Trophoblast cell (in vitro differentiated cells and primary cell): ENCODE measurements around the gene DCTPP1.

Experiments
- DNase-seq, 2 donors: peaks; one replicate each; pipeline ENCODE4 v3.0.0-alpha.2; 2016
- H2AFZ ChIP-seq: 2 replicates; pipeline ENCODE4 v1.6.1; 2013; ENCODE audit warnings: low read length, moderate library complexity, mild to moderate bottlenecking; ENCODE audit not compliant: insufficient read depth, poor library complexity
- H2AK5ac ChIP-seq: 2 replicates; pipeline ENCODE4 v1.6.1; 2013; ENCODE audit warnings: mild to moderate bottlenecking, low read length
- H2BK120ac ChIP-seq: 2 replicates; pipeline ENCODE4 v1.6.1; 2013; ENCODE audit warnings: low read length, mild to moderate bottlenecking, moderate library complexity; ENCODE audit not compliant: insufficient read depth, poor library complexity
- H2BK12ac ChIP-seq: 2 replicates; pipeline ENCODE4 v1.6.1; 2013; ENCODE audit warnings: mild to moderate bottlenecking, low read length, moderate library complexity
- H2BK5ac ChIP-seq: 2 replicates; pipeline ENCODE4 v1.6.1; 2013; ENCODE audit warnings: low read length, low read depth, moderate library complexity, mild to moderate bottlenecking; ENCODE audit not compliant: poor library complexity
- H3K14ac ChIP-seq: 2 replicates; pipeline ENCODE4 v1.6.1; 2013; ENCODE audit warnings: mild to moderate bottlenecking, low read length
- H3K18ac ChIP-seq: 2 replicates; pipeline ENCODE4 v1.6.1; 2013; ENCODE audit warnings: mild to moderate bottlenecking, low read length
- H3K23ac ChIP-seq: 2 replicates; pipeline ENCODE4 v1.6.1; 2013; ENCODE audit warnings: low read length
- H3K27ac ChIP-seq: 2 replicates; pipeline ENCODE4 v1.5.1; 2013; ENCODE audit warnings: low read depth, mild to moderate bottlenecking, inconsistent platforms, low read length, moderate library complexity
- H3K27me3 ChIP-seq: 2 replicates; pipeline ENCODE4 v1.6.1; 2013; ENCODE audit warnings: inconsistent platforms, mild to moderate bottlenecking, low read length, moderate library complexity; ENCODE audit not compliant: insufficient read depth
- H3K36me3 ChIP-seq, 2 experiments: 1 replicate in 1 of 2; 2 replicates in 1 of 2; pipeline ENCODE4 v1.6.1; 2013; ENCODE audit warnings: low read length in 2 of 2, mild to moderate bottlenecking in 2 of 2, moderate library complexity in 1 of 2; ENCODE audit not compliant: insufficient read depth in 2 of 2, control insufficient read depth in 1 of 2
- H3K4ac ChIP-seq: 2 replicates; pipeline ENCODE4 v1.6.1; 2013; ENCODE audit warnings: low read depth, mild to moderate bottlenecking, low read length, moderate library complexity
- H3K4me1 ChIP-seq, 2 experiments: 1 replicate in 1 of 2; 2 replicates in 1 of 2; pipeline ENCODE4 v1.6.1; 2013; ENCODE audit warnings: low read length in 2 of 2, mild to moderate bottlenecking in 2 of 2, moderate library complexity in 1 of 2; ENCODE audit not compliant: insufficient read depth in 2 of 2, control insufficient read depth in 1 of 2
- H3K4me2 ChIP-seq: 2 replicates; pipeline ENCODE4 v1.6.1; 2013; ENCODE audit warnings: inconsistent platforms, mild to moderate bottlenecking, low read length, moderate library complexity
- H3K4me3 ChIP-seq: 2 replicates; pipeline ENCODE4 v1.5.1; 2013; ENCODE audit warnings: mild to moderate bottlenecking, low read depth, low read length, inconsistent platforms
- H3K79me1 ChIP-seq: one replicate; pipeline ENCODE4 v1.6.1; 2013; ENCODE audit warnings: low read length
- H3K79me2 ChIP-seq: 2 replicates; pipeline ENCODE4 v1.6.1; 2013; ENCODE audit warnings: low read length, mild to moderate bottlenecking; ENCODE audit not compliant: control insufficient read depth, insufficient read depth, poor library complexity
- H3K9ac ChIP-seq: 2 replicates; pipeline ENCODE4 v1.6.1; 2013; ENCODE audit warnings: mild to moderate bottlenecking, low read length
- H3K9me3 ChIP-seq: 2 replicates; pipeline ENCODE4 v1.6.1; 2013; ENCODE audit warnings: low read depth, mild to moderate bottlenecking, control low read depth, inconsistent platforms, low read length; ENCODE audit not compliant: insufficient read depth
- H4K12ac ChIP-seq: 2 replicates; pipeline ENCODE4 v1.6.1; 2013; ENCODE audit warnings: low read depth, mild to moderate bottlenecking, low read length, moderate library complexity
- H4K8ac ChIP-seq: 2 replicates; pipeline ENCODE4 v1.6.1; 2013; ENCODE audit warnings: low read depth, mild to moderate bottlenecking, low read length, moderate library complexity
- H4K91ac ChIP-seq: one replicate; pipeline ENCODE4 v1.6.1; 2013; ENCODE audit warnings: low read depth, mild to moderate bottlenecking, low read length, moderate library complexity
- WGBS: extraction: QIAGEN DNeasy Blood & Tissue Kit; methylation state at CpG from one replicate; pipeline ENCODE4 v1.1.7; 2013; ENCODE audit warnings: missing lambda C conversion rate; ENCODE audit not compliant: insufficient read length, insufficient coverage; ENCODE audit errors: extremely low coverage; 5-methylcytosine and 5-hydroxymethylcytosine counted together

DCTPP1 gene

GRCh38 chr16:30418350-30419181 lies 11.3 kb downstream of the DCTPP1 start:
- Histone ChIP-seq H3K18ac (no peak overlapping the region), H3K4ac (no peak overlapping the region), H2BK120ac (no peak overlapping the region), H3K27me3 (no peaks in the 10 kb centered on the region), H3K79me2 (no peaks in the 10 kb centered on the region), H3K27ac (no peak overlapping the region), H4K12ac (no peak overlapping the region), H2BK12ac (no peak overlapping the region), H3K4me3 (peak overlapping the region; percentile 70), H2AFZ (peak overlapping the region; percentile 53), H4K8ac (peak overlapping the region; percentile 34), H3K14ac (no peak overlapping the region), H3K9ac (no peak overlapping the region), H4K91ac (no peak overlapping the region), H3K36me3 (peaks cover 14 to 17% of the 10 kb centered on the region in 2 experiments), H2AK5ac (no peak overlapping the region), H3K23ac (no peak overlapping the region), H3K79me1 (no peaks in the 10 kb centered on the region), H3K4me1 (peaks cover 7 to 10% of the 10 kb centered on the region in 2 experiments), H3K4me2 (peak overlapping the region; percentile 84), H2BK5ac (no peak overlapping the region), H3K9me3 (no peaks in the 10 kb centered on the region)
- no CpG with 5 or more reads among the region's 31 CpGs for WGBS
- DNase-seq, result no peak

DNA sequence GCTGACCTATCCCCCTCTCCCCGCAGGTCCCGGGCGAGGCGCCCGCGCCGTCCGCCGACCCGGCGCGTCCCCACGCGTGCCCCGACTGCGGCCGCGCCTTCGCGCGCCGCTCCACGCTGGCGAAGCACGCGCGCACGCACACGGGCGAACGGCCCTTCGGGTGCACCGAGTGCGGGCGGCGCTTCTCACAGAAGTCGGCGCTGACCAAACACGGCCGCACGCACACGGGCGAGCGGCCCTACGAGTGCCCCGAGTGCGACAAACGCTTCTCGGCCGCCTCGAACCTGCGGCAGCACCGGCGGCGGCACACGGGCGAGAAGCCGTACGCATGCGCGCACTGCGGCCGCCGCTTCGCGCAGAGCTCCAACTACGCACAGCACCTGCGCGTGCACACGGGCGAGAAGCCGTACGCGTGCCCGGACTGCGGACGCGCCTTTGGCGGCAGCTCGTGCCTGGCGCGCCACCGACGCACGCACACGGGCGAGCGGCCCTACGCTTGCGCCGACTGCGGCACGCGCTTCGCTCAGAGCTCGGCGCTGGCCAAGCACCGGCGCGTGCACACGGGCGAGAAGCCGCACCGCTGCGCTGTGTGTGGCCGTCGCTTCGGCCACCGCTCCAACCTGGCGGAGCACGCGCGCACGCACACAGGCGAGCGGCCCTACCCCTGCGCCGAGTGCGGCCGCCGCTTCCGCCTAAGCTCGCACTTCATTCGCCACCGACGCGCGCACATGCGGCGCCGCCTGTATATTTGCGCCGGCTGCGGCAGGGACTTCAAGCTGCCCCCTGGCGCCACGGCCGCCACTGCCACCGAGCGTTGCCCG lies 12.1 kb downstream of the DCTPP1 start:
- no peaks in the 10 kb centered on the region for H3K27me3 ChIP-seq
- peaks cover 7 to 10% of the 10 kb centered on the region in 2 experiments for H3K4me1 ChIP-seq
- H3K9ac ChIP-seq, result peak overlapping the region; percentile 70
- no peak overlapping the region for H3K23ac ChIP-seq
- H2BK5ac ChIP-seq, result no peak overlapping the region
- H3K4me2 ChIP-seq, result peak overlapping the region; percentile 84
- no peaks in the 10 kb centered on the region for H3K79me2 ChIP-seq
- H3K4ac ChIP-seq, result no peak overlapping the region
- H3K36me3 ChIP-seq, result peaks cover 12% of the 10 kb centered on the region in 2 experiments
- H3K27ac ChIP-seq, result peak overlapping the region; percentile 26
- peak overlapping the region; percentile 13 for H4K12ac ChIP-seq
- H3K14ac ChIP-seq, result peak overlapping the region; percentile 31
- no peak overlapping the region for H2AK5ac ChIP-seq
- H2BK12ac ChIP-seq, result no peak overlapping the region
- peak overlapping the region; percentile 52 for H4K8ac ChIP-seq
- no peaks in the 10 kb centered on the region for H3K79me1 ChIP-seq
- no peak overlapping the region for H2BK120ac ChIP-seq
- peak overlapping the region; percentile 70 for H3K4me3 ChIP-seq
- no peaks in the 10 kb centered on the region for H3K9me3 ChIP-seq
- no CpG with 5 or more reads among the region's 140 CpGs for WGBS
- peak overlapping the region; percentile 20 for H3K18ac ChIP-seq
- peak; percentile 97 for DNase-seq
- peak overlapping the region; percentile 53 for H2AFZ ChIP-seq
- peak overlapping the region; percentile 23 for H4K91ac ChIP-seq

DNA sequence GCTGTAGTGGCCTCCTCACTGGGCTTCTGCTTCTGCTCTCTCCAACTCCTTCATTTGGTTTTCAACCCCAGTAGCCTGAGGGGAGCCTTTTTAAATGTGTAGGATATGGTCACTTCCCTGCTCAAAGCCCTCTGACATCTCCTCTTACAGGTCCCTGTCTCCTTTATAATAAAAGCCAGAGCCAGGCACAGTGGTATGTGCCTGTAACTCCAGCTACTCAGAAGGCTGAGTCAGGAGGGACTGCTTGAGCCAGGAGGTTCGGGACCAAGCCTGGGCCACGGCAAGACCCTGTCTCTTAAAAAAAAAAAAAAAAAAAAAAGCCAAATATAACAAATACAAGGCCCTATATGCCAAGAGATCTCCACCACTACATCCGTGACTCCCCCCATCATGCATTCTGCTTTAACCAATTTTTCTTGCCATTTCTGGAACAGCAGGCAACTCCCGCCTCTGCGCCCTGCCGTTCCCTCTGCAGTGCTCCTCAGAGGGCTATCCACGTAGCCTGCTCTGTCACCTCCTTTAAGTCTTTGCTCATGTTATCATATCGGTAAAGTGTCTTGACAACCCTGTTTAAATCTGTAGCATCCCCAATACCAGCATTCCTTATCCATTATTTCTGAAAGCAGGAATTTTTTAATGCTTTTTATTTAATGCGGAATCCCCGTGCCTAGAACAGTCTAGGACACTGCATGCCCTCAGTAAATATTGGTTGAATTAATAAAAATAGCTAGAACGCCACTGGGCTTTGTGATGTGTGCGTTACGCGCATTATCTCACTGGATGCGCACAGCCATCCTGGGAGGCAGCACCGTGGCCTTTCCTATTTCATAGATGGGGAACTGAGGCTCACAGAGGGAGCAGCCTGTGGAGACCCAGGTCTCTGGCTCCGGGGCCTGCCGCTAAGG lies 13.0 kb downstream of the DCTPP1 start:
- H2BK5ac ChIP-seq, result no peak overlapping the region
- peaks cover 7 to 10% of the 10 kb centered on the region in 2 experiments for H3K4me1 ChIP-seq
- H3K79me2 ChIP-seq, result no peaks in the 10 kb centered on the region
- DNase-seq, result peak in 1 of 2 donors; percentile 27
- H3K79me1 ChIP-seq, result no peaks in the 10 kb centered on the region
- H3K4me2 ChIP-seq, result peak overlapping the region; percentile 84
- no peak overlapping the region for H3K18ac ChIP-seq
- peak overlapping the region; percentile 70 for H3K9ac ChIP-seq
- no peak overlapping the region for H3K23ac ChIP-seq
- peak overlapping the region; percentile 38 for H2AFZ ChIP-seq
- no peak overlapping the region for H2AK5ac ChIP-seq
- peak overlapping the region; percentile 23 for H4K91ac ChIP-seq
- H3K9me3 ChIP-seq, result no peaks in the 10 kb centered on the region
- H3K14ac ChIP-seq, result peak overlapping the region; percentile 31
- H3K4ac ChIP-seq, result no peak overlapping the region
- no CpG with 5 or more reads among the region's 18 CpGs for WGBS
- peak overlapping the region; percentile 70 for H3K4me3 ChIP-seq
- H3K36me3 ChIP-seq, result peaks cover 8 to 11% of the 10 kb centered on the region in 2 experiments
- peak overlapping the region; percentile 52 for H4K8ac ChIP-seq
- H3K27me3 ChIP-seq, result no peaks in the 10 kb centered on the region
- H2BK12ac ChIP-seq, result no peak overlapping the region
- H2BK120ac ChIP-seq, result no peak overlapping the region
- H4K12ac ChIP-seq, result peak overlapping the region; percentile 13
- H3K27ac ChIP-seq, result peak overlapping the region; percentile 26
